OCI-LY3 (cell line): ENCODE data around the gene ADAMTS16.

ENCODE experiments used
- H2AFZ ChIP-seq: fragments of 200-600, 300-600 bp; shearing (Covaris generic); 2 replicates; pipeline ENCODE4 v1.6.0; 2014; ENCODE audit warnings: antibody characterized with exemption, low read depth, low read length
- H3K27ac ChIP-seq: fragments of 200-600, 300-600 bp; sonication (generic); 2 replicates; pipeline ENCODE4 v1.5.1; 2014; ENCODE audit warnings: mild to moderate bottlenecking, low read length, moderate library complexity, mixed read lengths
- H3K27me3 ChIP-seq: fragments of 200-600, 300-600 bp; sonication (generic); 2 replicates; pipeline ENCODE4 v1.6.1; 2014; ENCODE audit warnings: low read depth, low read length, mixed read lengths
- H3K36me3 ChIP-seq: fragments of 200-600, 300-600 bp; sonication (generic); replicated peaks from 2 replicates; pipeline ENCODE3; 2014; ENCODE audit warnings: low read depth, low read length, mixed read lengths
- H3K4me1 ChIP-seq: fragments of 300-600, 200-600 bp; sonication (generic); 2 replicates; pipeline ENCODE4 v1.6.1; 2014; ENCODE audit warnings: low read length, mixed read lengths
- H3K4me2 ChIP-seq: fragments of 200-600, 300-600 bp; sonication (generic); 2 replicates; pipeline ENCODE4 v1.6.1; 2014; ENCODE audit warnings: low read length, mixed read lengths
- H3K4me3 ChIP-seq: fragments of 300-600, 200-600 bp; sonication (generic); 2 replicates; pipeline ENCODE4 v1.5.1; 2014; ENCODE audit warnings: antibody characterized with exemption, mild to moderate bottlenecking, low read length, moderate library complexity
- H3K79me2 ChIP-seq: fragments of 300-600, 200-600 bp; shearing (Covaris generic); 2 replicates; pipeline ENCODE4 v1.6.1; 2014; ENCODE audit warnings: mild to moderate bottlenecking, low read length, mixed read lengths
- H3K9ac ChIP-seq: fragments of 300-600, 200-600 bp; shearing (Covaris generic); 2 replicates; pipeline ENCODE4 v1.6.0; 2014; ENCODE audit warnings: mild to moderate bottlenecking, low read length, moderate library complexity
- H3K9me3 ChIP-seq: fragments of 200-600, 300-600 bp; shearing (Covaris generic); 2 replicates; pipeline ENCODE4 v1.6.1; 2014; ENCODE audit warnings: low read length, mixed read lengths; ENCODE audit not compliant: insufficient read depth
- H4K20me1 ChIP-seq: fragments of 200-600, 300-600 bp; sonication (generic); 2 replicates; pipeline ENCODE4 v1.6.1; 2016; ENCODE audit warnings: low read length, mixed read lengths; ENCODE audit not compliant: insufficient read depth
- EZH2phosphoT487 ChIP-seq: fragments of 200-600 bp; shearing (Covaris generic); IDR thresholded peaks from 2 replicates; pipeline ENCODE4 v1.6.1; 2018; ENCODE audit warnings: antibody characterized with exemption, mixed run types, low read depth
- TF ChIP-seq, protein P1 (sequence below): fragments of 200-600, 300-600 bp; sonication (generic); IDR thresholded peaks from 2 replicates; pipeline ENCODE4 v1.5.1; 2014; ENCODE audit warnings: antibody characterized with exemption, low read length, low read depth

ADAMTS16 gene

DNA sequence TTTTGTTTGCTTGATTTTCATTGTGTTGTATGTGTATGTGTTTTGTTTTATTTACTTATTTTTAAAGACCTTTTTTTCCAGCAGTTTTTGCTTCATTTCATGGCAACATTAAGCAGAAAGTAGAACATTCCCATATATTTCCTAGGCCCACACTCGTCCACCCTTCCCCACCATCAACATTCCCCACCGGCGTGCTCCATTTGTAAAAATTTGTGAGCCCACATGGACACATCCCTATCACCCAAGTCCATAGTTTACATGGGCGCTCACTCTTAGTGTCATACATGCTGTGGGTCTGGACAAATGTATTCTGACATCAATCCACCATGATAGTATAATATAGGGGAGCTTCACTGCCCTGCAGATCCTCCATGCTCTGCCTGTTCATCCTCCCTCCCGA is 133.8 kb downstream of the ADAMTS16 start:
- Histone ChIP-seq H3K36me3 (no peaks in the 10 kb centered on the region), H3K9me3 (no peaks in the 10 kb centered on the region), H3K79me2 (no peaks in the 10 kb centered on the region), H3K4me2 (no peak overlapping the region), H3K4me3 (no peak overlapping the region), H3K9ac (no peak overlapping the region), H3K27me3 (no peaks in the 10 kb centered on the region), H2AFZ (no peak overlapping the region), H4K20me1 (no peaks in the 10 kb centered on the region), H3K4me1 (no peaks in the 10 kb centered on the region), H3K27ac (no peak overlapping the region)
- TF ChIP-seq, protein P1, sequence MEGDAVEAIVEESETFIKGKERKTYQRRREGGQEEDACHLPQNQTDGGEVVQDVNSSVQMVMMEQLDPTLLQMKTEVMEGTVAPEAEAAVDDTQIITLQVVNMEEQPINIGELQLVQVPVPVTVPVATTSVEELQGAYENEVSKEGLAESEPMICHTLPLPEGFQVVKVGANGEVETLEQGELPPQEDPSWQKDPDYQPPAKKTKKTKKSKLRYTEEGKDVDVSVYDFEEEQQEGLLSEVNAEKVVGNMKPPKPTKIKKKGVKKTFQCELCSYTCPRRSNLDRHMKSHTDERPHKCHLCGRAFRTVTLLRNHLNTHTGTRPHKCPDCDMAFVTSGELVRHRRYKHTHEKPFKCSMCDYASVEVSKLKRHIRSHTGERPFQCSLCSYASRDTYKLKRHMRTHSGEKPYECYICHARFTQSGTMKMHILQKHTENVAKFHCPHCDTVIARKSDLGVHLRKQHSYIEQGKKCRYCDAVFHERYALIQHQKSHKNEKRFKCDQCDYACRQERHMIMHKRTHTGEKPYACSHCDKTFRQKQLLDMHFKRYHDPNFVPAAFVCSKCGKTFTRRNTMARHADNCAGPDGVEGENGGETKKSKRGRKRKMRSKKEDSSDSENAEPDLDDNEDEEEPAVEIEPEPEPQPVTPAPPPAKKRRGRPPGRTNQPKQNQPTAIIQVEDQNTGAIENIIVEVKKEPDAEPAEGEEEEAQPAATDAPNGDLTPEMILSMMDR: no peak
- no peak for TF ChIP-seq EZH2phosphoT487

DNA sequence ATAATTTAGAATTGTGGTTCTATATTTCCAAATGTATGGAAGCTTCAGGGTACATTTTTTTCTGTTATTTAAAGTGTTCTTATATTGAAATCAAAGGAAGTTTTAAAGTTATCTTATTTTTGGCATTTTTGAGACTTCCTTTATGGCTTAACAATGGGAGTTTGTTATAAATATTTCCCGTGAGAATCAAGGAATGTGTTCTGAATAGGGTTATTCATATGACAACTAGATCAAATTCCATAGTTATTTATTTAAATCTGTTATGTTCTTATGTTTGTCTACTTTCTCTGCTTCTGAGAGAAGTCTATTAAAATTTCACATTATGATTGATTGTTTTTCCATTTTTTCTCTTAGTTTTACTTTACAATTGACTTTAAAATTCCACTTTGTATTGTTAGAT is 135.1 kb downstream of the ADAMTS16 start:
- no peak overlapping the region for H3K9ac ChIP-seq
- no peaks in the 10 kb centered on the region for H3K4me1 ChIP-seq
- no peak overlapping the region for H3K4me2 ChIP-seq
- H3K79me2 ChIP-seq: no peaks in the 10 kb centered on the region
- TF ChIP-seq, protein P1: no peak
- no peak for TF ChIP-seq EZH2phosphoT487
- H3K36me3 ChIP-seq: no peaks in the 10 kb centered on the region
- H4K20me1 ChIP-seq: no peaks in the 10 kb centered on the region
- no peak overlapping the region for H2AFZ ChIP-seq
- no peak overlapping the region for H3K27ac ChIP-seq
- H3K27me3 ChIP-seq: no peaks in the 10 kb centered on the region
- no peaks in the 10 kb centered on the region for H3K9me3 ChIP-seq
- H3K4me3 ChIP-seq: no peak overlapping the region

DNA sequence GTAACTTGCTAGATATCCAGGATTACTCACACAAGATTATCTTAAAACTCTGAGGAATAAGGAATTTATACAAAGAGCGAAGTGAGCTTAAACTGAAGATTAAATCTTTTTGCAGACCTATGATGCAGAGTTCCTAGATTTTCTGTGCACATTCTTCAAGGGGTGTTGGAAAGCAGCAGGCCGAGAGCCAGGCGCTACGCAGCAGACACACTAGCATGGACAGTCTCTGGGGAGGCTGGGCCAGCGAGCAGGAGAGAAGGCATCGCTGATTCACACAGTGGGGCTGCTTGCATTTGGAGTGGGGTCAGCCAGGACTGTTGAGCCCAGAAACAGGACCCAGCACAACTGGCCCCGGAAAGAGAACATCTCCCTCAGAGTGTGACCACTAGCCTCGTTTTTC is 136.3 kb downstream of the ADAMTS16 start:
- Histone ChIP-seq H3K27me3 (no peaks in the 10 kb centered on the region), H3K9ac (no peak overlapping the region), H3K27ac (no peak overlapping the region), H3K9me3 (no peaks in the 10 kb centered on the region), H2AFZ (no peak overlapping the region), H3K36me3 (no peaks in the 10 kb centered on the region), H3K4me3 (no peak overlapping the region), H3K79me2 (no peaks in the 10 kb centered on the region), H3K4me1 (no peaks in the 10 kb centered on the region), H3K4me2 (no peak overlapping the region), H4K20me1 (no peaks in the 10 kb centered on the region)
- TF ChIP-seq, protein P1: no peak
- no peak for TF ChIP-seq EZH2phosphoT487

DNA sequence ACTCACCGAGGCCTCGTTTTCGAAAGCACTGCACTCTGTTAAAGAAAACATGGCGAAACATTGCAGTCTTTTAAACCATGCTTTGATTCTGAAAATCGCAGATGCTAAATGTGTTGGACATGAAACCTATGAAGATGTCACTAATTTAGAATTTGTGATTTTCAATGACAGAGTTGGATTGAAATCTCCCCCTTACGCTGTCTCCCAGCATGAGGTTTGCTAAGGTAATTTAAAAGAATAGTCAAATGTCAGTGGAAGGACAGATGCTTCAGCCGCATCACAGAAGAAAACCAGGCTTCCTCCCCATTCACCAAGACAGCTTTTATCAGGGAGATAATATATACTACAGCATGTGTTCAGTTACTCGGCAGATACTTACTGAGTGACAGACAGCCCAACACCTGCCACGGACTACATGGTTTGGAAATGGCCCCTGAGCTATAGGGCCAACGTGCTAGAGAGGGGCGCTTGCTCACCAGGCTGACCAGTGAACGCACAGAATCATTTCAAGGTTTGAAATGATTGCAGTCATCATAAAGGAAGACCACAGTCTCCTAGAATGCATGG is 136.9 kb downstream of the ADAMTS16 start:
- H3K79me2 ChIP-seq: no peaks in the 10 kb centered on the region
- no peak overlapping the region for H3K4me3 ChIP-seq
- H2AFZ ChIP-seq: no peak overlapping the region
- H3K36me3 ChIP-seq: no peaks in the 10 kb centered on the region
- no peak overlapping the region for H3K27ac ChIP-seq
- H3K4me2 ChIP-seq: no peak overlapping the region
- H3K9me3 ChIP-seq: no peaks in the 10 kb centered on the region
- no peaks in the 10 kb centered on the region for H3K27me3 ChIP-seq
- no peak overlapping the region for H3K9ac ChIP-seq
- TF ChIP-seq, protein P1: no peak
- TF ChIP-seq EZH2phosphoT487: no peak
- no peaks in the 10 kb centered on the region for H4K20me1 ChIP-seq
- no peaks in the 10 kb centered on the region for H3K4me1 ChIP-seq
